ENCODE measurements around the gene ADGRB3.

Gene ADGRB3

DNA sequence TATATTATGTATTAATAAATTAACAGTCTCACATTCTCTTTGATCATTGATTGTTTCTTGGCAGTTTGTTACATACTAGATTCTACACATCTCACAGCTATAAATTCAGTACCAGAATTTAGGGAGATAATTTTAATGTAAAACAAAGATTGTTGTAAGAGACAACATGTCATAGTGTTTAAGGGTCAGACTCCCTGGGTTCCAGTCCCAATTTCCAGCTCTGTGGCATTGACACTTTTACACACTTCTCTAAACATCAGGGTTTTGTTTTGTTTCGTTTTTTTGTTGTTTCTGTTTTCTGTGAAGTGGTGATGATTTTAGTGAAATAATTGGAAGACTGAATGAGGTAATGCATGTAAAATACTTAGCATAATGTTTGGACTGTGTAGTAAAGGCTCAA lies 19.9 kb downstream of the ADGRB3 start:
- H3K9ac ChIP-seq (ENCODE audit: low read length) = no peak overlapping the region
- H2BK120ac ChIP-seq (ENCODE audit: low read depth, low read length) = no peak overlapping the region
- no peak overlapping the region for H2AK5ac ChIP-seq (ENCODE audit: low read length, severe bottlenecking)
- H3K36me3 ChIP-seq (ENCODE audit: control insufficient read depth in 1 of 2, insufficient read depth in 2 of 2, low read depth in 1 of 2, low read length in 2 of 2) = no peaks in the 10 kb centered on the region
- no peak overlapping the region for H2BK15ac ChIP-seq (ENCODE audit: low read depth, poor library complexity, severe bottlenecking)
- H4K8ac ChIP-seq (ENCODE audit: low read length) = no peak overlapping the region
- H4K91ac ChIP-seq (ENCODE audit: low read length) = no peak overlapping the region
- H3K14ac ChIP-seq (ENCODE audit: low read length in 2 of 2) = no peak overlapping the region
- no peaks in the 10 kb centered on the region for H3K79me1 ChIP-seq (replicated peaks; ENCODE audit: low read length, poor library complexity, severe bottlenecking)
- H2BK12ac ChIP-seq (ENCODE audit: low read length in 2 of 2) = no peak overlapping the region
- peaks cover 2% of the 10 kb centered on the region for H3K4me1 ChIP-seq (ENCODE audit: control insufficient read depth, insufficient read depth, low read depth, low read length)
- no peak overlapping the region for H2AFZ ChIP-seq (ENCODE audit: low read depth, low read length)
- no peak for DNase-seq
- no peak overlapping the region for H3K18ac ChIP-seq (ENCODE audit: low read depth in 1 of 2, low read length in 2 of 2)
- H3K23ac ChIP-seq (ENCODE audit: low read length in 2 of 2) = no peak overlapping the region
- H3K9me3 ChIP-seq (ENCODE audit: control insufficient read depth, low read length) = no peaks in the 10 kb centered on the region
- H3K27ac ChIP-seq (ENCODE audit: low read length, poor library complexity, severe bottlenecking) = no peak overlapping the region
- no CpG with 5 or more reads among the region's 1 CpG for WGBS
- H3K27me3 ChIP-seq (ENCODE audit: control insufficient read depth in 1 of 2, insufficient read depth in 1 of 2, low read length in 2 of 2) = no peaks in the 10 kb centered on the region
- no peak overlapping the region for H3K4me2 ChIP-seq (ENCODE audit: low read length, poor library complexity, severe bottlenecking)
- H3K4ac ChIP-seq (ENCODE audit: low read depth in 1 of 2, low read length in 2 of 2) = no peak overlapping the region
- H2BK5ac ChIP-seq (ENCODE audit: low read depth, low read length, poor library complexity, severe bottlenecking) = no peak overlapping the region
- H3K4me3 ChIP-seq (ENCODE audit: insufficient read depth in 1 of 2, low read depth in 1 of 2, low read length in 2 of 2) = no peak overlapping the region

GRCh38 chr6:68657374-68658139 lies 22.5 kb downstream of the ADGRB3 start:
- H3K4ac ChIP-seq (ENCODE audit: low read depth in 1 of 2, low read length in 2 of 2) = no peak overlapping the region
- 95% methylated on average over 2 of the region's 3 CpGs for WGBS
- H3K9me3 ChIP-seq (ENCODE audit: control insufficient read depth, low read length) = no peaks in the 10 kb centered on the region
- no peaks in the 10 kb centered on the region for H3K36me3 ChIP-seq (ENCODE audit: control insufficient read depth in 1 of 2, insufficient read depth in 2 of 2, low read depth in 1 of 2, low read length in 2 of 2)
- H2AFZ ChIP-seq (ENCODE audit: low read depth, low read length) = no peak overlapping the region
- H2BK15ac ChIP-seq (ENCODE audit: low read depth, poor library complexity, severe bottlenecking) = no peak overlapping the region
- no peak overlapping the region for H2BK12ac ChIP-seq (ENCODE audit: low read length in 2 of 2)
- H3K27me3 ChIP-seq (ENCODE audit: control insufficient read depth in 1 of 2, insufficient read depth in 1 of 2, low read length in 2 of 2) = no peaks in the 10 kb centered on the region
- no peak overlapping the region for H3K9ac ChIP-seq (ENCODE audit: low read length)
- H3K18ac ChIP-seq (ENCODE audit: low read depth in 1 of 2, low read length in 2 of 2) = no peak overlapping the region
- no peaks in the 10 kb centered on the region for H3K79me1 ChIP-seq (replicated peaks; ENCODE audit: low read length, poor library complexity, severe bottlenecking)
- H3K27ac ChIP-seq (ENCODE audit: low read length, poor library complexity, severe bottlenecking) = no peak overlapping the region
- H3K14ac ChIP-seq (ENCODE audit: low read length in 2 of 2) = no peak overlapping the region
- H3K4me1 ChIP-seq (ENCODE audit: control insufficient read depth, insufficient read depth, low read depth, low read length) = no peaks in the 10 kb centered on the region
- no peak for DNase-seq
- H2BK120ac ChIP-seq (ENCODE audit: low read depth, low read length) = no peak overlapping the region
- H4K8ac ChIP-seq (ENCODE audit: low read length) = no peak overlapping the region
- H2BK5ac ChIP-seq (ENCODE audit: low read depth, low read length, poor library complexity, severe bottlenecking) = no peak overlapping the region
- no peak overlapping the region for H3K4me2 ChIP-seq (ENCODE audit: low read length, poor library complexity, severe bottlenecking)
- no peak overlapping the region for H2AK5ac ChIP-seq (ENCODE audit: low read length, severe bottlenecking)
- no peak overlapping the region for H3K4me3 ChIP-seq (ENCODE audit: insufficient read depth in 1 of 2, low read depth in 1 of 2, low read length in 2 of 2)
- no peak overlapping the region for H4K91ac ChIP-seq (ENCODE audit: low read length)
- H3K23ac ChIP-seq (ENCODE audit: low read length in 2 of 2) = no peak overlapping the region

DNA sequence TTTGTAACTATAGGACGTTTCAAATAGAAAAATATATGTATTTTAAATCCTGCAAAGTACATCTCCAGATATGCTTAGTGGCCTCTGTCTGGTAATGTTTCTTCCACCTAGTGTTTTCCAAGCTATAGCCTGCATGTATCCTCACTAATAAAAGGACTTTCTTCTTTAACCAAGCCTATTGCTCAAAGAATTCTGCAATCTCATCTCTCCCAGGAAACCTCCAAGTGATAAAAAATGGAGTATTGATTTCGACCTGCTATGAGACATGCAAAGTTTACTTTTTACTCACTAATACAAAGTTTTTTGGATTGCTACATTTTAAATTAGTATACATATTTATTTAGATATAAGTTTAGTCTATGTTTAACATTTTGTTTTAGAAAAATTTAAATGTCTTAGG lies 23.3 kb downstream of the ADGRB3 start:
- no CpG with 5 or more reads among the region's 2 CpGs for WGBS
- no peak overlapping the region for H3K4me2 ChIP-seq (ENCODE audit: low read length, poor library complexity, severe bottlenecking)
- H3K4me1 ChIP-seq (ENCODE audit: control insufficient read depth, insufficient read depth, low read depth, low read length) = no peaks in the 10 kb centered on the region

GRCh38 chr6:68673255-68673654 lies 38.2 kb downstream of the ADGRB3 start:
- Histone ChIP-seq H3K9ac (ENCODE audit: low read length) (no peak overlapping the region), H3K14ac (ENCODE audit: low read length in 2 of 2) (no peak overlapping the region), H3K36me3 (ENCODE audit: control insufficient read depth in 1 of 2, insufficient read depth in 2 of 2, low read depth in 1 of 2, low read length in 2 of 2) (no peaks in the 10 kb centered on the region), H3K18ac (ENCODE audit: low read depth in 1 of 2, low read length in 2 of 2) (no peak overlapping the region), H2BK12ac (ENCODE audit: low read length in 2 of 2) (no peak overlapping the region), H3K4me3 (ENCODE audit: insufficient read depth in 1 of 2, low read depth in 1 of 2, low read length in 2 of 2) (no peak overlapping the region), H3K27ac (ENCODE audit: low read length, poor library complexity, severe bottlenecking) (no peak overlapping the region), H3K27me3 (ENCODE audit: control insufficient read depth in 1 of 2, insufficient read depth in 1 of 2, low read length in 2 of 2) (no peaks in the 10 kb centered on the region), H3K4me2 (ENCODE audit: low read length, poor library complexity, severe bottlenecking) (no peak overlapping the region), H2BK15ac (ENCODE audit: low read depth, poor library complexity, severe bottlenecking) (no peak overlapping the region), H3K4ac (ENCODE audit: low read depth in 1 of 2, low read length in 2 of 2) (no peak overlapping the region), H4K91ac (ENCODE audit: low read length) (no peak overlapping the region), H4K8ac (ENCODE audit: low read length) (no peak overlapping the region), H3K9me3 (ENCODE audit: control insufficient read depth, low read length) (no peaks in the 10 kb centered on the region), H2BK5ac (ENCODE audit: low read depth, low read length, poor library complexity, severe bottlenecking) (no peak overlapping the region), H2AFZ (ENCODE audit: low read depth, low read length) (no peak overlapping the region), H2AK5ac (ENCODE audit: low read length, severe bottlenecking) (no peak overlapping the region), H2BK120ac (ENCODE audit: low read depth, low read length) (no peak overlapping the region), H3K4me1 (ENCODE audit: control insufficient read depth, insufficient read depth, low read depth, low read length) (no peaks in the 10 kb centered on the region), H3K79me1 (replicated peaks; ENCODE audit: low read length, poor library complexity, severe bottlenecking) (no peaks in the 10 kb centered on the region), H3K23ac (ENCODE audit: low read length in 2 of 2) (no peak overlapping the region)
- DNase-seq = no peak

More for the DNA sequence above, 23.3 kb downstream of the ADGRB3 start:
- no peak overlapping the region for H3K4ac ChIP-seq (ENCODE audit: low read depth in 1 of 2, low read length in 2 of 2)
- H2AFZ ChIP-seq (ENCODE audit: low read depth, low read length) = no peak overlapping the region
- no peak overlapping the region for H4K91ac ChIP-seq (ENCODE audit: low read length)
- H3K9ac ChIP-seq (ENCODE audit: low read length) = no peak overlapping the region
- H3K14ac ChIP-seq (ENCODE audit: low read length in 2 of 2) = no peak overlapping the region
- H3K9me3 ChIP-seq (ENCODE audit: control insufficient read depth, low read length) = no peaks in the 10 kb centered on the region
- no peak overlapping the region for H4K8ac ChIP-seq (ENCODE audit: low read length)
- H2BK15ac ChIP-seq (ENCODE audit: low read depth, poor library complexity, severe bottlenecking) = no peak overlapping the region
- DNase-seq = no peak
- no peak overlapping the region for H3K27ac ChIP-seq (ENCODE audit: low read length, poor library complexity, severe bottlenecking)
- no peak overlapping the region for H2BK12ac ChIP-seq (ENCODE audit: low read length in 2 of 2)
- H3K23ac ChIP-seq (ENCODE audit: low read length in 2 of 2) = no peak overlapping the region
- no peaks in the 10 kb centered on the region for H3K79me1 ChIP-seq (replicated peaks; ENCODE audit: low read length, poor library complexity, severe bottlenecking)
- H2AK5ac ChIP-seq (ENCODE audit: low read length, severe bottlenecking) = no peak overlapping the region
- H2BK5ac ChIP-seq (ENCODE audit: low read depth, low read length, poor library complexity, severe bottlenecking) = no peak overlapping the region
- H3K36me3 ChIP-seq (ENCODE audit: control insufficient read depth in 1 of 2, insufficient read depth in 2 of 2, low read depth in 1 of 2, low read length in 2 of 2) = no peaks in the 10 kb centered on the region
- H2BK120ac ChIP-seq (ENCODE audit: low read depth, low read length) = no peak overlapping the region
- no peak overlapping the region for H3K18ac ChIP-seq (ENCODE audit: low read depth in 1 of 2, low read length in 2 of 2)
- H3K4me3 ChIP-seq (ENCODE audit: insufficient read depth in 1 of 2, low read depth in 1 of 2, low read length in 2 of 2) = no peak overlapping the region
- no peaks in the 10 kb centered on the region for H3K27me3 ChIP-seq (ENCODE audit: control insufficient read depth in 1 of 2, insufficient read depth in 1 of 2, low read length in 2 of 2)
